Stimulated activated CD4-positive, alpha-beta T cell treated with anti-CD3 and anti-CD28 coated beads, Interleukin-4, amount 100 ng/mL, for 24 hours (primary cell): ENCODE data around the gene CCT8.
"Not testable (repeated sequence)": the region's sequence is repeated elsewhere in the genome, so short reads cannot be mapped to it uniquely, and the experiment has no call there.

Experiments used
- DNase-seq: peaks from one replicate; pipeline ENCODE4 v3.0.0-alpha.2; 2020

CCT8 gene

GRCh38 chr21:29011236-29011635, 62.2 kb downstream of the CCT8 start:
- DNase-seq, result not testable (repeated sequence)

GRCh38 chr21:29008367-29008766, 65.1 kb downstream of the CCT8 start:
- DNase-seq, result no peak

- no peak for DNase-seq
Measured at GRCh38 chr21:29007810-29008209, 65.6 kb downstream of the CCT8 start.

- no peak for DNase-seq
Measured at GRCh38 chr21:29007135-29007534, 66.3 kb downstream of the CCT8 start.
